SKM-1 treated with dmso at 0.1 percent for 144 hours (cell line): Measurements from ENCODE around the gene TBX20.
"Not testable (repeated sequence)": the region's sequence is repeated elsewhere in the genome, so short reads cannot be mapped to it uniquely, and the experiment has no call there.

ENCODE experiments used
- DNase-seq: peaks from one replicate; lab custom pipeline; 2025; ENCODE audit not compliant: unreplicated experiment; lab: John Stamatoyannopoulos, UW

The TBX20 gene

GRCh38 chr7:35255443-35256255 lies 1.7 kb upstream of the TBX20 start:
- DNase-seq, result no peak

GRCh38 chr7:35254496-35255442 lies 869 bp upstream of the TBX20 start:
- DNase-seq, result no peak

DNA sequence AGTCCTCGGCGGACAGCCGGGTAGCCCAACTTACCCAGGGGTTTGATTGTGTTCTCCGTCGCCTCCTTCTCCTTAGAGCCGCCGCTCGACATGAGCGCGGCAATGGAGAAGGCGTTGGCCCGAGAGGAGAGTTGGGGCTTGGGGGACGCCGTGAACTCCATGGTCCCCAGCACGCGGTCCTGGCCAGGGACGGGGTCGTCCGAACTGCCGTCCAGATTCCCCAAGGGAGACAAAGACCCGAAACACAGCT lies 515 bp downstream of the TBX20 start:
- no peak for DNase-seq

DNA sequence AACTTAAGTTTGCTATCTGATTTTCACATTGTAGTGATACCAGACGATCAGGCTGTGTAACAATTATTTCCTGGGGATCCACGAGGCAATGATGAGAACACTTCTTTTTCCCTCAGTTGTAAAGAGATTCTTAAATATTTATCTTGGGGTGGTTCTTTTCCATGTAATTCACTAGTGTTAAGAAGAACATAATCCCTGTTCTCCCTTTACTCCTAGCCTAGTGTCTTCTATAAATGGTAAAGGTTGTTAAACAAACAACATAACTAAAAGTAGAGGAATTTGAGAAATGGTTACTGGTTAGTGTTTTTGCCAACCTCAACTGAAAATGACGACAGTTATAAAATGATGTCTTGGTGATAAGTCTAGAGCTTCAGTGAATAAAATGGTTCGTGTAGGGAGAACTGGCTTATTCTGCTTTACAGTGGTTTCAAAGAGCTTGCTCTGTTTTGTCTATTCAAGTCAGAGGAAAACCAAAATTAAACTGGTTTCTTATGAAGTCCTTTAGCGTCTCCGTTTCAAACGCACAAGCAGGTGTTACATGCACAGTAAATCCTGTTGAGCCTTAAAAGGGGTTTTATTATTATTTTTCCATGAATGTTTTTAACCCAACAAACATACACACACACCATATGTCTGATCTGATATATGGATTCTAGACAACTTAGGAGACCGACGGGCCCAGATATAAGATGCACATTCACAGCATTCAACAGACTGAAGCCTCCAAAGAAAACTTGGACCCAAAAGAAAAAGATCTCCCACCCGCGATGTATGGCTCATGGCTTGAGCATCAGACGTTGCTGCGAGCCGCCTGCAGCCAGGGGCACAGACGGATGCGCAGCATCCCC lies 1.1 kb downstream of the TBX20 start:
- DNase-seq, result no peak

- DNase-seq, result no peak
Observed at GRCh38 chr7:35251606-35252310, 2.1 kb downstream of the TBX20 start.

DNA sequence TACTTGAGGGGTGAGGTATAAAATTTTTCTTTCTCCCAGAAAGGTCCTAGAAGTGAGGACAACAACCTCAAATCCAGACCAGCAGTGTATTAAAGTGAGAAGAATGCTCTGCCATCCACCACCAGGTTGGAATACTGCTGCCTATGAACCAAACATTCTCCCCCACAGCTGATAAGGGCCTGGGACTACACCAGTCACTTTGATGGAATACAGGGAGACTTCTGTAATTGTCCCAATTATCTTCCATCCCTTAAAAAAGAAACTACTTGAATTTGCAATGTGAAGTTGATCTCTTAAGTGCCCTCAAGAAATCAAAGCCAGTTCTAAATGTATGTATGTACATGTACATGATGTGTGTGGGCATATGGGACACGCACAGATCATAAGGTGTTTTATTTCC lies 3.0 kb downstream of the TBX20 start:
- DNase-seq, result no peak

- DNase-seq, result no peak
Observed at GRCh38 chr7:35250452-35250851, 3.4 kb downstream of the TBX20 start.

- no peak for DNase-seq
Observed at GRCh38 chr7:35249537-35249907, 4.4 kb downstream of the TBX20 start.

- DNase-seq, result no peak
Observed at GRCh38 chr7:35248576-35249536, 5.0 kb downstream of the TBX20 start.

GRCh38 chr7:35246819-35247218 lies 7.1 kb downstream of the TBX20 start:
- no peak for DNase-seq

- no peak for DNase-seq
Observed at GRCh38 chr7:35241884-35242283, 12.0 kb downstream of the TBX20 start.

- no peak for DNase-seq
Observed at GRCh38 chr7:35241436-35241835, 12.5 kb downstream of the TBX20 start.

DNA sequence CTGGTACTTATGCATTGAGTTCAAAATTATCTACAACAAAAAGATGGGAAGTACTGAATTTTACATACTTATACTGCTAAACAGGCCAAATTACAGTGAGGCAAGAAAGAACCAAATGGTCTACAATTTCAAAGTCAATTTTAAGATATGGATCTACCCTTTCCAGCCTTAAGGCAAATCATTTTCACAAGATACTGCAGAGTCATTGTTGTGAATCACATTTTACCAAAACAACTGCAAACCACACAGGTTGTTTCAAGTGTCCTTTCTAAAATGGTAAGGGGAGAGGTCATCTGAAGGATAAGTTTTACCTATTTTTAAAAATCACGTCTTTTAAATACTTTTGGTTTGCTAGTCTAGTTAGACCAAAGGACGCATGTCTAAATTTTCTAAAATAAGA lies 12.9 kb downstream of the TBX20 start:
- not testable (repeated sequence) for DNase-seq

DNA sequence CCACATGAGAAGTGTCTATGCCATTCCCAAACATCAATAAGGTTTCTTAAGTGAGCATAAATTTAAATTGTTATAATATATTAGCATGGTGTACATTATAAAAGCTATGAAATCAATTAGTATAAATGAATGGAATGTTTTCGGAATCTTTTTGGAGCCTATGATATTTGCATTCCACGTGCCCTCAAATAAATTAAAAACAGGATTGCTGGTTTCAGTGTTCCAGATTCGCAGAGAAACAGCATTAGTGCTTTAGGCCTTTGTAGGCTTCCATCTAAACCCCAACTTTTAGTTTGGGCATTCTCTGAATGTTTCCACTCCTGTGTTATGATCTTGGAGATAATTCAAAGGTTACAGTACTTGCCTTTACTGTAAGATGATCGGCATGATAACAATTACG lies 15.4 kb downstream of the TBX20 start:
- not testable (repeated sequence) for DNase-seq

DNA sequence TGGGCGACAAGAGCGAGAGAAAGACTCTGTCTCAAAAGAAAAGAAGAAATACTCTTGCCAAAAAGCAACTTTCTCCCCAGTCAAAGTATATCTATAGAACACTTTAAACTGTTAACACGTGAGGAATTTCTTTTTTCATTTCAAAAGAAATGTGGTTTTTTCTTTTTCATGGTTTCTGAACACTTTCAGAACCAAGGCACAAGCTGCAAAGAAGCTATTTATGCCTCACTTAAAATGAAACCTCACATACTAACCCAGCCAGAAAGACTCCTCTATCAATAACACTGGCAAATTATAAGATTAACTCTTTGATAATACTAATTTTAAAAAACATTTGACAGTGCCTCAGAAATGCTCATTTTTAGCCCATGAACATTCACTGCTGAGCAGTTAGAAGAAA lies 20.9 kb downstream of the TBX20 start:
- no peak for DNase-seq

DNA sequence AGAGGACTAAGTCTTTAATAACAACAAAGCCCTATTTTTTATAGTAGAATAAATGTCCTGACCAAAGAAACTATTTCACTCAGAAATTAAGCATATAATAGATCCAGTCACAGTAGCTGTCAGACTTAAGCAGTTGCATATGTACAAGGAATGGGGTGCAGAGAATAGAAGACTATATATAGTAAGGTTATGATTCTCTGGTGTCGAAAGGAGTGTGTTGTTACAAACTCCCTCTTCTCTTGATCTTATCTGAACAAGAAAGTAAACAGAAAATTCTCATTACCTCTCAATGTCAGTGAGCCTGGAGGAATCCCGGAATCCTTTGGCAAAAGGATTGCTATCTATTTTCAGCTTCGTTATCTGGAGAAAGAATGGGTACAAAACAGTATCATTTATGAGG lies 22.7 kb downstream of the TBX20 start:
- not testable (repeated sequence) for DNase-seq

- DNase-seq, result not testable (repeated sequence)
Observed at GRCh38 chr7:35229116-35229780, 24.7 kb downstream of the TBX20 start.

- DNase-seq, result not testable (repeated sequence)
Observed at GRCh38 chr7:35228496-35229051, 25.3 kb downstream of the TBX20 start.

- DNase-seq, result not testable (repeated sequence)
Observed at GRCh38 chr7:35227438-35227837, 26.5 kb downstream of the TBX20 start.
